Esophagus squamous epithelium (tissue), 4 donors: Measurements from ENCODE around the gene EDAR.

Source experiments
- CTCF ChIP-seq, 6 experiments: fragments of 450-650 bp in 4 of 6; fragments of 200-600 bp in 2 of 6; sonication (generic) in 2 of 6; IDR thresholded peaks; one replicate each; pipeline ENCODE4 v1.5.1; 2016 to 2019; ENCODE audit warnings: antibody characterized with exemption in 6 of 6, mild to moderate bottlenecking in 4 of 6, moderate library complexity in 4 of 6
- POLR2A ChIP-seq, 4 donors: fragments of 450-650 bp; IDR thresholded peaks; one replicate each; pipeline ENCODE4 v1.6.1; 2017; ENCODE audit warnings: antibody characterized with exemption in 4 of 4, mild to moderate bottlenecking in 4 of 4, moderate library complexity in 3 of 4

GRCh38 chr2:108921096-108922030 lies 67.7 kb downstream of the EDAR start:
- TF ChIP-seq POLR2A (IDR thresholded peaks at IDR 0.05), result no peak
- no peak for TF ChIP-seq CTCF (IDR thresholded peaks at IDR 0.05)
